Ovary (tissue), 3 donors: Measurements from ENCODE around the gene MAPKAP1.

Experiments
- CTCF ChIP-seq, 3 donors: fragments of 450-650 bp in 2 of 3; fragments of 200-600 bp in 1 of 3; IDR thresholded peaks; one replicate each; pipeline versions ENCODE4 v1.5.1 to v1.8.0; 2016 to 2022; ENCODE audit warnings: antibody characterized with exemption in 3 of 3, mild to moderate bottlenecking in 1 of 3
- POLR2A ChIP-seq: fragments of 450-650 bp; IDR thresholded peaks from one replicate; pipeline ENCODE4 v1.6.1; 2017; ENCODE audit warnings: antibody characterized with exemption, mild to moderate bottlenecking, moderate library complexity
- donor health status: DM: no; HTN: no; CAD: no.

- TF ChIP-seq CTCF (IDR thresholded peaks at IDR 0.05), result no peak
- no peak for TF ChIP-seq POLR2A
Observed at GRCh38 chr9:125487842-125488241, 219.2 kb downstream of the MAPKAP1 start.
